HCT116 (cell line): ENCODE data around the gene TMPRSS11E.

Experiments used
- EGR1 ChIP-seq: IDR thresholded peaks from 2 replicates; pipeline ENCODE4 v1.6.1; 2012; ENCODE audit warnings: low read depth
- JUND ChIP-seq: IDR thresholded peaks from 2 replicates; pipeline ENCODE4 v1.6.1; 2012
- POLR2A ChIP-seq: IDR thresholded peaks from 2 replicates; pipeline ENCODE4 v1.7.0; 2011; ENCODE audit warnings: borderline replicate concordance; ENCODE audit not compliant: insufficient read depth, insufficient read length; ENCODE audit errors: extremely low read depth
- POLR2AphosphoS5 ChIP-seq: IDR thresholded peaks from 2 replicates; pipeline ENCODE4 v1.6.1; 2011; ENCODE audit warnings: mild to moderate bottlenecking, low read depth, low read length, moderate library complexity
- SIN3A ChIP-seq: IDR thresholded peaks from 2 replicates; pipeline ENCODE4 v1.6.1; 2012; ENCODE audit warnings: low read depth
- ZNF274 ChIP-seq: fragments of 200-500 bp; sonication (Bioruptor generic); IDR thresholded peaks from 2 replicates; pipeline ENCODE4 v1.6.1; 2014; ENCODE audit warnings: mild to moderate bottlenecking, low read depth, low read length, inconsistent platforms
- TF ChIP-seq, protein P1 (sequence below), 3 experiments: fragments of 200-600 bp in 1 of 3; sonication (generic) in 1 of 3; IDR thresholded peaks in 2 of 3; conservative IDR thresholded peaks in 1 of 3; 2 replicates each; pipeline ENCODE4 v1.5.1; 2012 to 2017; ENCODE audit warnings: low read depth in 2 of 3, low read length in 2 of 3, antibody characterized with exemption in 1 of 3, borderline replicate concordance in 1 of 3, control low read depth in 1 of 3, mild to moderate bottlenecking in 1 of 3, mixed read lengths in 1 of 3, mixed run types in 1 of 3, moderate library complexity in 1 of 3; ENCODE audit not compliant: insufficient read depth in 1 of 3
- TF ChIP-seq, protein P2 (sequence below): IDR thresholded peaks from 2 replicates; pipeline ENCODE4 v1.6.1; 2011; ENCODE audit warnings: mild to moderate bottlenecking, low read length, moderate library complexity; ENCODE audit not compliant: insufficient replicate concordance; ENCODE audit errors: extremely low read depth

DNA sequence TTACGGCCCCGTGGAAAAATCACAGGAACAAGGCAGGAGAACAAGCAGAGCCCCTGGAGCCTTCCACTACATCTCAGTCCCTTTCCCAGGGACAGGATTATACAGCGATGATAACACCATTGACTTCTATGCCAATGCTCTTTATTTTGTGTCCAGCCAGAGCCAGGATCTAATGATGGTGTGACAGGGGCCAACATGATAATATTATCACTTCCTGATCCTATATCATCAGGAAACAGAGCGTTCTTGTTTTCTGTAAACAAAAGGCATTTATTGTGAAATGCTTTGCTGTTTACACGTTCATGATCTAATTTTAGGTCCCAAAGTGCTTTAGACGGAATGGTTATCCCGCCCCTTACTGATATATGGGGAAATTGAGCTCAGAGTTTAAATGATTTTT is 12.8 kb downstream of the TMPRSS11E start:
- TF ChIP-seq JUND (no peak), EGR1 (no peak), POLR2A (no peak), POLR2AphosphoS5 (no peak), ZNF274 (no peak), SIN3A (no peak)
- TF ChIP-seq, protein P1, sequence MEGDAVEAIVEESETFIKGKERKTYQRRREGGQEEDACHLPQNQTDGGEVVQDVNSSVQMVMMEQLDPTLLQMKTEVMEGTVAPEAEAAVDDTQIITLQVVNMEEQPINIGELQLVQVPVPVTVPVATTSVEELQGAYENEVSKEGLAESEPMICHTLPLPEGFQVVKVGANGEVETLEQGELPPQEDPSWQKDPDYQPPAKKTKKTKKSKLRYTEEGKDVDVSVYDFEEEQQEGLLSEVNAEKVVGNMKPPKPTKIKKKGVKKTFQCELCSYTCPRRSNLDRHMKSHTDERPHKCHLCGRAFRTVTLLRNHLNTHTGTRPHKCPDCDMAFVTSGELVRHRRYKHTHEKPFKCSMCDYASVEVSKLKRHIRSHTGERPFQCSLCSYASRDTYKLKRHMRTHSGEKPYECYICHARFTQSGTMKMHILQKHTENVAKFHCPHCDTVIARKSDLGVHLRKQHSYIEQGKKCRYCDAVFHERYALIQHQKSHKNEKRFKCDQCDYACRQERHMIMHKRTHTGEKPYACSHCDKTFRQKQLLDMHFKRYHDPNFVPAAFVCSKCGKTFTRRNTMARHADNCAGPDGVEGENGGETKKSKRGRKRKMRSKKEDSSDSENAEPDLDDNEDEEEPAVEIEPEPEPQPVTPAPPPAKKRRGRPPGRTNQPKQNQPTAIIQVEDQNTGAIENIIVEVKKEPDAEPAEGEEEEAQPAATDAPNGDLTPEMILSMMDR (IDR thresholded peaks at IDR 0.05 in 2 of 3, conservative IDR thresholded peaks at IDR 0.05 in 1 of 3; ENCODE audit: borderline replicate concordance in 1 of 3, insufficient read depth in 1 of 3, low read depth in 2 of 3, low read length in 2 of 3): no peak
- TF ChIP-seq, protein P2, sequence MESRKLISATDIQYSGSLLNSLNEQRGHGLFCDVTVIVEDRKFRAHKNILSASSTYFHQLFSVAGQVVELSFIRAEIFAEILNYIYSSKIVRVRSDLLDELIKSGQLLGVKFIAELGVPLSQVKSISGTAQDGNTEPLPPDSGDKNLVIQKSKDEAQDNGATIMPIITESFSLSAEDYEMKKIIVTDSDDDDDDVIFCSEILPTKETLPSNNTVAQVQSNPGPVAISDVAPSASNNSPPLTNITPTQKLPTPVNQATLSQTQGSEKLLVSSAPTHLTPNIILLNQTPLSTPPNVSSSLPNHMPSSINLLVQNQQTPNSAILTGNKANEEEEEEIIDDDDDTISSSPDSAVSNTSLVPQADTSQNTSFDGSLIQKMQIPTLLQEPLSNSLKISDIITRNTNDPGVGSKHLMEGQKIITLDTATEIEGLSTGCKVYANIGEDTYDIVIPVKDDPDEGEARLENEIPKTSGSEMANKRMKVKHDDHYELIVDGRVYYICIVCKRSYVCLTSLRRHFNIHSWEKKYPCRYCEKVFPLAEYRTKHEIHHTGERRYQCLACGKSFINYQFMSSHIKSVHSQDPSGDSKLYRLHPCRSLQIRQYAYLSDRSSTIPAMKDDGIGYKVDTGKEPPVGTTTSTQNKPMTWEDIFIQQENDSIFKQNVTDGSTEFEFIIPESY: no peak
